Esophagus muscularis mucosa (tissue), 4 donors: ENCODE results near the gene RGP1. TPM values are rescaled to one million over a fixed set of nuclear protein-coding genes. Genes with fewer than 3 reads are reported as not detected.
A peak's percentile ranks its signal among the peaks of the same experiment; 100 is the strongest.

Experiments used
- DNase-seq: peaks from one replicate; pipeline ENCODE4 v3.0.0-alpha.2; 2017; ENCODE audit errors: extremely low spot score
- H3K27ac ChIP-seq, 4 donors: fragments of 200-600 bp; sonication (generic); replicated peaks in 1 of 4; 1 replicate in 3 of 4; 2 replicates in 1 of 4; pipeline ENCODE4 v1.5.1; 2016 to 2019; ENCODE audit warnings: mild to moderate bottlenecking in 1 of 4
- H3K27me3 ChIP-seq, 4 donors: fragments of 200-600 bp; sonication (generic); one replicate each; pipeline versions ENCODE4 v1.5.1 to v1.6.0; 2016 to 2019
- H3K36me3 ChIP-seq, 4 donors: fragments of 200-600 bp; sonication (generic); one replicate each; pipeline ENCODE4 v1.5.1; 2016 to 2019
- H3K4me1 ChIP-seq, 4 donors: fragments of 200-600 bp; sonication (generic); one replicate each; pipeline ENCODE4 v1.5.1; 2016 to 2019
- H3K4me3 ChIP-seq, 4 donors: fragments of 200-600 bp; sonication (generic); 1 replicate in 2 of 4; 2 replicates in 2 of 4; pipeline ENCODE4 v1.5.1; 2016 to 2019; ENCODE audit warnings: mild to moderate bottlenecking in 4 of 4, moderate library complexity in 1 of 4
- H3K9me3 ChIP-seq, 4 donors: fragments of 200-600 bp; sonication (generic); 1 replicate in 3 of 4; 2 replicates in 1 of 4; pipeline ENCODE4 v1.5.1; 2016 to 2019
- CTCF ChIP-seq, 3 experiments: fragments of 200-600 bp in 2 of 3; fragments of 450-650 bp in 1 of 3; sonication (generic) in 2 of 3; IDR thresholded peaks; one replicate each; pipeline ENCODE4 v1.5.1; 2017 to 2019; ENCODE audit warnings: antibody characterized with exemption in 3 of 3, mild to moderate bottlenecking in 2 of 3, moderate library complexity in 1 of 3
- EP300 ChIP-seq: sonication (generic); formaldehyde crosslinking; IDR thresholded peaks from one replicate; pipeline ENCODE4 v1.6.1; 2017; ENCODE audit warnings: antibody characterized with exemption
- POLR2A ChIP-seq: fragments of 450-650 bp; IDR thresholded peaks from one replicate; pipeline ENCODE4 v1.6.1; 2017; ENCODE audit warnings: antibody characterized with exemption, moderate library complexity, mild to moderate bottlenecking, low read depth
- POLR2AphosphoS5 ChIP-seq, 2 donors: sonication (generic); formaldehyde crosslinking; IDR thresholded peaks; one replicate each; pipeline ENCODE4 v1.6.1; 2017; ENCODE audit warnings: antibody characterized with exemption in 2 of 2
- WGBS: methylation state at CpG from one replicate; pipeline ENCODE4 v1.1.5; 2018; 5-methylcytosine and 5-hydroxymethylcytosine counted together
- intact Hi-C: fragments of 100-400 bp; cut with DNase I; formaldehyde crosslinking; loops from one replicate; pipeline ENCODE4 v1.15.1; 2023
- total RNA-seq, 4 donors: library from RNA; depleted of rRNA; stranded (reverse); fragments of >200 nt; gene quantifications; one replicate each; pipeline versions ENCODE4 v1.1.0 to v1.2.1, GENCODE V29; 2016

The RGP1 gene
- total RNA-seq, 4 donors from 2014 or later, result 22.0 to 31.8 (median 26.8) TPM

DNA sequence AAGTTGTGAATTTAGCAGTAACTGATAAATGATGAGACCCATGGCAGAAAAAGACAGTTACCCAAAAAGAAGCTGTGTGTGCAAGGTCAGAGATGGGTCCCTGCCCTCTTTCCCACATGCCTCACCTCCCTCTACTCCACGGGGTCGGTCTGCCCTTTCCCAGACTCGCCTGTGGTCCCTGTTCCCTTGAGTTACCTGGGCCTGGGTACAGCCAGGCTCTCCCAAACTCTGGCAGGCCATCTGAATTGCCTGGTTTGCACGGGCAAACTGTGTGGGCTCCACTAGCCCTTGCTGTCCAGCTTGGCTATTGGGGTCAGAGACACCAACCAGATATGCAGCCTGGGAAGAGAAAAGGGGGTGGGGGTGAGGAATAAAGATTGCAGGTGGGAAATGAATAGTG is 40.9 kb upstream of the RGP1 start:
- intact Hi-C loops, result no loop called here
- no peaks in the 10 kb centered on the region for H3K9me3 ChIP-seq
- no peak overlapping the region for H3K4me3 ChIP-seq
- no peak for DNase-seq
- H3K27me3 ChIP-seq, result no peaks in the 10 kb centered on the region
- peaks cover 98 to 100% (median 100%) of the 10 kb centered on the region in 4 donors for H3K36me3 ChIP-seq
- 91% methylated on average over 4 of the region's 4 CpGs for WGBS
- no peak for TF ChIP-seq POLR2AphosphoS5 (IDR thresholded peaks at IDR 0.05)
- no peak for TF ChIP-seq POLR2A
- no peak for TF ChIP-seq CTCF (IDR thresholded peaks at IDR 0.05)
- no peak for TF ChIP-seq EP300
- peak overlapping the region; percentile 69 to 98 (median 96) for H3K27ac ChIP-seq
- peaks cover 0 to 9% (median 0%) of the 10 kb centered on the region in 4 donors for H3K4me1 ChIP-seq

- Histone ChIP-seq H3K4me3 (no peak overlapping the region), H3K27me3 (no peaks in the 10 kb centered on the region), H3K9me3 (no peaks in the 10 kb centered on the region), H3K36me3 (peaks cover 97 to 100% (median 100%) of the 10 kb centered on the region in 4 donors), H3K27ac (peak overlapping the region; percentile 71 to 98 (median 76)), H3K4me1 (peaks cover 0 to 30% (median 13%) of the 10 kb centered on the region in 4 donors)
- no peak for DNase-seq
- intact Hi-C loops, result no loop called here
- WGBS, result 82% methylated on average over 5 of the region's 7 CpGs
- TF ChIP-seq POLR2AphosphoS5 (IDR thresholded peaks at IDR 0.05) (no peak), EP300 (no peak), POLR2A (no peak), CTCF (IDR thresholded peaks at IDR 0.05) (no peak)
These were observed 38.1 kb upstream of the RGP1 start for GRCh38 chr9:35710818-35711500.

DNA sequence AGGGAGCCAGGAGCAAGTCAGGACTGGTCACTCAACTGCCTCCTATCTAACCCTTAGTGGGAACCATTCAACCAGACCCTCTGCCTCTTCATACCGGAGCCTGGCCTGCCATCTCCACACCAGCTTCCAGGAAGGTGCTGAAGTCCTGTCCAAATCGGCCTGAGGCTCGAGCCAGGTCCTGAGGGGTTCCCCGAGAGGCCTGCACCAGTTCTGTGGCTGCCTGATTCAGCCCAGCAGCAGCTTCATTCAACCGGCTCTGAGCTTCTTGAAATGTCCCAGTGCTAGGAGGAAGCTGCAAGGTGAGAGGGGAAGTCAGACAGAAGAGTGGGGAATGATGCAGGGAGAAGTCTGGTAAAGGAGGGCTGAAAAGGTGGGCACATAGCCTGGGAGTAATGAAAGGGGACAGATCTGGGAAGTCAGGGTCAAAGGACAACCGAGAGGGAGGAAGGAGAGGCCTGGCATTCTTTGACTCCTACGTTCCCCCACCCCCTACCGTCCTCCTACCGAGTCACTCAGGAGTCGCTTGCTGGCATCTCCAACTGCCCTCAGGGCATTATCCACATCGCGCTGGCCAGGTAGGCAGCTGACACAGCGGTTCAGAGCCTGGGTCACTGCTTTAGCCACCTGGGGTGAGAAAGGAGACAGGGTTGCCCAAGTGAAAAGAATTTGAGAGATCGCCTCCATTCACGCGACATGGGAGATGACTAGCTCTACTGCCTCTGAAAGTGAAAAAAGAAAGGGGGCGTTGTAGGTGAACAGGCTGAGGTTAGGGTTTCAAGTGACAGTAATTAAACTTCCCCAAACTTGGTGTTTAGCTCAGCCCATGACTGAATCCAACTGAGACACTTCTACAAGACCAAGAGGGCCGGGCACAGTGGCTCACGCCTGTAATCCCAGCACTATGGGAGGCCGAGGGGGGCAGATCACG is 37.3 kb upstream of the RGP1 start:
- H3K27me3 ChIP-seq, result no peaks in the 10 kb centered on the region
- H3K9me3 ChIP-seq, result no peaks in the 10 kb centered on the region
- H3K36me3 ChIP-seq, result peaks cover 96 to 100% (median 99%) of the 10 kb centered on the region in 4 donors
- intact Hi-C loops, result no loop called here
- peak overlapping the region; percentile 71 to 98 (median 76) for H3K27ac ChIP-seq
- TF ChIP-seq EP300 (no peak), POLR2A (no peak), CTCF (IDR thresholded peaks at IDR 0.05) (no peak), POLR2AphosphoS5 (IDR thresholded peaks at IDR 0.05) (no peak)
- WGBS, result 85% methylated on average over 21 of the region's 21 CpGs
- H3K4me1 ChIP-seq, result peaks cover 0 to 38% (median 21%) of the 10 kb centered on the region in 4 donors
- no peak overlapping the region for H3K4me3 ChIP-seq
- DNase-seq, result no peak

- no peaks in the 10 kb centered on the region for H3K27me3 ChIP-seq
- intact Hi-C loops, result no loop called here
- no peak for DNase-seq
- no peak for TF ChIP-seq EP300
- no peak for TF ChIP-seq POLR2AphosphoS5 (IDR thresholded peaks at IDR 0.05)
- H3K36me3 ChIP-seq, result peaks cover 96 to 100% (median 99%) of the 10 kb centered on the region in 4 donors
- peak overlapping the region; percentile 71 to 98 (median 76) for H3K27ac ChIP-seq
- H3K4me3 ChIP-seq, result no peak overlapping the region
- no peaks in the 10 kb centered on the region for H3K9me3 ChIP-seq
- peaks cover 0 to 46% (median 26%) of the 10 kb centered on the region in 4 donors for H3K4me1 ChIP-seq
- WGBS, result 90% methylated on average over 6 of the region's 11 CpGs
These were observed 36.2 kb upstream of the RGP1 start for GRCh38 chr9:35712762-35713400.
